Colon (tissue), 2 donors: Measurements from ENCODE around the gene ZC3H11A.
"Not testable (repeated sequence)": the region's sequence is repeated elsewhere in the genome, so short reads cannot be mapped to it uniquely, and the experiment has no call there.

Experiments used
- FAIRE-seq: peaks from 2 replicates; lab custom pipeline; 2012; peaks lifted over from hg19 to GRCh38; lab: Jason Lieb, UNC
- donor health status: control.
- donor health status: control.

ZC3H11A gene

DNA sequence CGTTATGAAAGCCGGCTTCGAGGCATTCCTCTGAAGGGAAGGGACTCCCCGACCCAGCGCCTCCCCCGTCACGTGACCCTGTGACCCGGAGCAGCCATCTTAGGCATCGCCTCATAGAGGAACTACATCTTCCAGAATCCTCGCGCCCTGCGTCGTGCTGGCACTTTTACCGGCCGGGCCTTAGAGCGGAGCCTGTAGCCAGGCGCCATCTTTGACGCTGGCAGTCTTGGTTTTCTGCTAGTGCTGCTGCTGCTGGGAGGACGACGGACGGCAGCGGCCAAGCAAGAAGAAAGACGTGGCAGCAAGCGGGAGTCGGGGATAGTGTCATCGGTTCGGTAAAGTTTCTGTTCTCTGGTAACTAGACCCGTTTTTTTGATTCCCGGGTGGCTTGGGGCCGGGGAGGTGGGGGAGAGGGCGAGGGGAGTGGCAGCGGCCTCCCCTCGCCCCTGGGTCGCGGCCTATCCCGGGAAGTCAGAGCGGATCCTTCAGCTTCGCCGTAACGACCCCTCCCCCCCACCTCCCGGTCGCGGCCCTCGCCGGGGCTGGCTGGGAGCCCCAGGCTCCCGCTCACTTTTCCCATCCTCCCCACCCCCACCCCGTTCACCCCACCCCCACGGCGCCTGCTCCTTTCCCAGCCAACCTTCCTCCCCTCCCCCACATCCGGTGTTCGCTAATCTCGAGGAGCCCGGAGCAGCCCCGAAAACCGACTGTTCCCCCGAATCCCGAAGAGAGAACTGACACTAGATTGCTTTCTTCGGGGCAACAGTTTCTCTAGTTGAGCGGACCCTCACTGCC lies at the start of gene ZC3H11A, which contains the start of gene ZBED6:
TSS of gene ZC3H11A (plus strand) at position 183 of the 795 bp plus-strand sequence. CDS start 21,448 bp downstream, outside the sequence.
TSS of gene ZBED6 (plus strand) at position 183 of the 795 bp plus-strand sequence. CDS start 1,900 bp downstream, outside the sequence.
- FAIRE-seq = peak; percentile 58

DNA sequence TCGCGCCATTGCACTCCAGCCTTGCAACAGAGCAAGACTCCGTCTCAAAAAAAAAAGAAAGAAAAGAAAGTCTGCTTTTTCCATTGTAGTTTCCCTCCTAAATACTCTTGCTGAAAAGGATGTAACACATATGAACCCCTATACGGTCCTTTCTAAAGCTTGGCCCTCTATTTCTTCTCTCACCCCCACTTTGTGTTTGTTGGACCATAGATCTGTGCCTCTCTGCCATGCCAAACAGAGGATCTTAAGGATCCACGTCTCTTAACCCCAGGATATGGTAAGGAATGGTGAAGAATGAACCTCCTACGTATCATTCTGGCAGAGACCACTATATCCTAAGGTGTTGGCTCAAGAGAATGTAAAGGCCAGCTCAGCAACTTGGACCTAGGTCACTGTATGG lies 49.1 kb upstream of the ZC3H11A start:
- FAIRE-seq = no peak

GRCh38 chr1:203751051-203751450 lies 44.4 kb upstream of the ZC3H11A start:
- no peak for FAIRE-seq

GRCh38 chr1:203751618-203752361 lies 43.6 kb upstream of the ZC3H11A start:
- not testable (repeated sequence) for FAIRE-seq

DNA sequence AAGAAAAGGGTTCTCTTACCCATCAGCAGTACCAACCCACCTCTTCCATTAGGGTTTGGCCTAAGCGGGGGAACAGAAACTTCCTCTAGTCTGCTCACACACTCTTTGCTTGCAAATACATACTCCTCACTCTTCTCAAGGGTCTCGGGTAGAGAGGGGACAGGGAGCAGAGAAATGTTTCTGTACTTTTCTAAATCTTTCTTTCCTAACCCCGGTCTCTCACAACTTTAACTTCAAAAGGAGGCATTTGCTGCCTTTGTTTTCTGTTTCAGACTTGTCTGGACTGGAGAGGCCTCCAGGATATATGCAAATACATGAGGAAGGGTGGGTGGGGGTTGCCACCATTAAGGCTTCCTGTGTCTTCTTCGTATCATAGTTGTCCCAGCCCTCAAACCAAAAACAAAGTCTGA lies 41.0 kb upstream of the ZC3H11A start:
- no peak for FAIRE-seq

- FAIRE-seq = no peak
Measured at GRCh38 chr1:203756036-203756435, 39.4 kb upstream of the ZC3H11A start.

- not testable (repeated sequence) for FAIRE-seq
Measured at GRCh38 chr1:203758749-203759148, 36.7 kb upstream of the ZC3H11A start.

DNA sequence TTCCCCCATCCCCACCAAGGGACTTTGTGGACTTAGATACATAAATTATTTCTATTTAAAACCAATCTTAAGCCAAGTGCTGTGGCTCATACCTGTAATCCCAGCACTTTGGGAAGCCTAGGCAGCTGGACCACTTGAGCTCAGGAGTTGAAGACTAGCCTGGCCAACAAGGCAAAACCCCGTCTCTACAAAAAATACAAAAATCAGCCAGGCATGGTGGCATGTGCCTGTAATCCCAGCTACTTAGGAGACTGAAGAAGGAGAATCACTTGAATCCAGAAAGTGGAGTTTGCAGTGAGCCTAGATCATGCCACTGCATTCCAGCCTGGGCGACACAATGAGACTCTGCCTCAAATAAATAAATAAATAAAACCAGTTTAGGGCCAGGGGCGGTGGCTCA lies 34.9 kb upstream of the ZC3H11A start:
- no peak for FAIRE-seq

GRCh38 chr1:203761958-203762357 lies 33.5 kb upstream of the ZC3H11A start:
- FAIRE-seq = not testable (repeated sequence)

GRCh38 chr1:203763505-203763904 lies 31.9 kb upstream of the ZC3H11A start:
- no peak for FAIRE-seq

DNA sequence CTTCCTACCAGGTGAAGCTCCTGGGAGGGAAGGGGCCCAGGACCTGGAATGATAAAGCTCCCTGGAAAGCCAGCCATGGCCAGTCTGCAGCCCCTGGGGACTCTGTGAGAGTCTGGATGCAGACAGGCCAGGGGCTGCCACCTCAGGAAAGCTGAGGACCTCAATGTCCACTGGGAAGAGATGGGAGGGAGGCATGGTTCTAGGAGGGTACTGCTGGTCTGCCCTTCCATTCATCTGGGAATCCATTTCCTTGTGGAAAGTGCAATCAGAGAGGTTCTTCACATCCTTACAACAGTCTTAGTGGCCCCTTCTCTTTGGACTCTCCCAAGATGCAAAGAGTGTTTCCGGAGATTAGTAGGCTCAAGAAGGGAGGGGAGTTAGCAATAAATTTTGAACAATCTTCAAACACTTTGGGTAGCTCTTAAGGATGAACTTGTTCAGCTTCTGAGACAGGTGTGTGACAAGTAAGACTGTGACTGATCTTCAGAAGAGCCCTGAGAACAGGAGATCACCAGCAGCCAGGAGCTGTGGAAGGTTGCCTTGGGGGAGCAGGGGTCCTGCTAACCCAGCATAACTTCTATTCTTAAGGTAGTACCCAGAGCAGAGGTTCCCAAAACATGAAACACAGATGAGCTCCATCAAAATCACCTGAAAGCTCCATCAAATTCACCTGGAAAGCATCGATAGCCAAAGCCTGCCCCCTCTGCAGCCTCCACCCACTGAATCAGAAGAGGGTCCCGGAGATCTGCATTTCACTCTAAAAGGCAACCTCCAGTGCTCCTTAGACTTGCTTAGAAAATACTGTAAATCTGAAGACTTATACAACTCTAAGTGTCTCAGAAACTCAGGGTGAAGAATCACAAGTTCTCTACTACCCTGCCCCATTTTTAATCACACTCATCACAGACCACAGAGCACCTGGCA lies 31.1 kb upstream of the ZC3H11A start:
- no peak for FAIRE-seq

GRCh38 chr1:203765029-203765837 lies 30.2 kb upstream of the ZC3H11A start, which contains the start of gene LAX1:
Gene LAX1 (plus strand): TSS chr1:203765183. CDS start chr1:203765566, 383 bp downstream.
- FAIRE-seq = no peak

GRCh38 chr1:203768256-203768655 lies 27.2 kb upstream of the ZC3H11A start:
- FAIRE-seq = no peak

DNA sequence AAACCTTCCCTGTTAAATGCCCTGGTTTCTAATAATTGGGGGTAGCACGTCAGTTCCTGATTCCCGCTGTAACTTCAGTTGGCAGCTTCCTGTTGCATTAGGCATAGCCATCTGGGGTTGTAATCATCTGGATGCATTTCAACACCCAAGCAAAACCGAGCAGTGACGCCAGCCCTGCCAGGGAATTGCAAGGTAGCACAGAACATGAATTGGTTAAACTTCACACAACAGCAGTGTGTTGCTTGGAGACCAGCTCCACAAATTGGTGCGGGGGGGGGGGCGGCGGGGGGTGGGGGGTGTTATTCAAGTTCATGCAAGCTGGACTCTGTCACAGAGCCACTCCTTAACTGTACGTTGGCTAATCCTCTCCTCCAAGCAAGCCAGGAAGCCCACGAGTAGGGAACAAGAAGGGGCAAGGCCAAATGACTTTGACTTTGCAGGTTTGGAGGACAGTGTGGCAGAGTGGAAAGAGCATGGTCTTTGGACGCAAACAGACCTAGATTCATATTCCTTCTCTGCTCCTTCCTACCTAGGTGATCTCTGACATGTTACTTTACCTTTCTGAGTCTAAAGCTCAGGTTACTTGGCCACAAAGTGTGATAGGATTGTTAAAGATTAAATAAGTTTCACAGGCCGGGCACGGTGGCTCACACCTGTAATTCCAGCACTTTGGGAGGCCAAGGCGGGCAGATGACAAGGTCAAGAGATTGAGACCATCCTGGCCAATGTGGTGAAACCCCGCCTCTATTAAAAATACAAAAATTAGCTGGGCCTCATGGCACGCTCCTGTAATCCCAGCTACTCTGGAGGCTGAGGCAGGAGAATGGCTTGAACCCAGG lies 25.7 kb upstream of the ZC3H11A start:
- FAIRE-seq = no peak

DNA sequence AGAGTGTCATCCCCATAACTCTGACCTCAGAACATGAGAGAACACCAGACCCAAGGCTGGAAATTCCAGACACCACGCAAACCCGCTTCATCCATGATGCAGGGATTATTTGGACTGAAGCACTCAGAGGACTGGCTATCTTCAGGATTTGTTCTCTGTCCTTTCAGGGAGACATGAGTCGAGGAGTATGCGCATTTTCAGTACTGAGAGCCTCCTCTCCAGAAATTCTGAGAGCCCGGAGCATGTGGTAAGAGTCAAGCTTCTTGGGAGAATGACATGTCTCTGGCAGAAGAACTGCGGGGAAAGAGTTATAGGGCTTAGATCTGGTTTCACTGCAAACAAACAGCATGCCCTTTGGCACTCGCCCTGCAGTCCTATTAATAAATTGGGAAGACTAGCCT lies 23.5 kb upstream of the ZC3H11A start:
- FAIRE-seq = no peak

DNA sequence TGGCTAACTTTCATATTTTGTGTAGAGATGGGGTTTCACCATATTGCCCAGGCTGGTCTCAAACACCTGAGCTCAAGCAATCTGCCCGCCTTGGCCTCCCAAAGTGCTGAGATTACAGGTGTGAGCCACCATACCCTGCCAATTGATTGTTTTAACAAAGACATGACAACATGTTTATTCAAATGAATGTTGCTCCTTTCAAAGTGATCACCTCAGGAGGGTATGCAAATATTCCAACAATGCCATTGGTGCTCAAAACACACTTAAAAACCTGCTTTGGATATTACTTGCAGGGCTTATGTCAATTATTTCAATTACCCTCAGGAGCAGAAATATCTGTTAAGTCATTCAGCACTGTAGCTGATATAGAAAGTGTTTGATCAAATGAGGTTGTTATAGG lies 22.6 kb upstream of the ZC3H11A start:
- no peak for FAIRE-seq

- FAIRE-seq = no peak
Measured at GRCh38 chr1:203776636-203777035, 18.8 kb upstream of the ZC3H11A start.

- no peak for FAIRE-seq
Measured at GRCh38 chr1:203777596-203777995, 17.8 kb upstream of the ZC3H11A start.

- FAIRE-seq = no peak
Measured at GRCh38 chr1:203778146-203778545, 17.3 kb upstream of the ZC3H11A start.

GRCh38 chr1:203778789-203779188 lies 16.6 kb upstream of the ZC3H11A start:
- FAIRE-seq = no peak
